Effector memory CD8-positive, alpha-beta T cell (primary cell): Measurements from ENCODE around the gene YY1.
A peak's percentile ranks its signal among the peaks of the same experiment; 100 is the strongest.

Experiments used
- ATAC-seq: fragments of 150-1000 bp; cut with Tn5 transposase; replicated peaks from 2 replicates; pipeline ENCODE4 v1.10.0; 2021; ENCODE audit warnings: mild to moderate bottlenecking, moderate library complexity
- DNase-seq, 3 experiments: peaks; one replicate each; pipeline ENCODE4 v3.0.0; 2021
- H3K27ac Mint-ChIP-seq, 2 donors: one replicate each; pipeline ENCODE4 v1.8.0; 2022; ENCODE audit warnings: mild to moderate bottlenecking in 2 of 2, mixed read lengths in 2 of 2, moderate library complexity in 2 of 2
- H3K27me3 Mint-ChIP-seq, 2 donors: one replicate each; pipeline ENCODE4 v1.8.0; 2022; ENCODE audit warnings: mixed read lengths in 2 of 2
- H3K36me3 Mint-ChIP-seq: one replicate; pipeline ENCODE4 v1.8.0; 2022; ENCODE audit warnings: mild to moderate bottlenecking, moderate library complexity, mixed read lengths; ENCODE audit not compliant: insufficient read depth
- H3K4me1 Mint-ChIP-seq, 2 donors: one replicate each; pipeline ENCODE4 v1.8.0; 2022; ENCODE audit warnings: low read depth in 2 of 2, mixed read lengths in 2 of 2
- H3K4me3 Mint-ChIP-seq, 2 donors: one replicate each; pipeline ENCODE4 v1.8.0; 2022; ENCODE audit warnings: mild to moderate bottlenecking in 2 of 2, mixed read lengths in 2 of 2, moderate library complexity in 2 of 2
- H3K9me3 Mint-ChIP-seq, 2 donors: one replicate each; pipeline ENCODE4 v1.8.0; 2022; ENCODE audit warnings: mixed read lengths in 2 of 2

Gene YY1

DNA sequence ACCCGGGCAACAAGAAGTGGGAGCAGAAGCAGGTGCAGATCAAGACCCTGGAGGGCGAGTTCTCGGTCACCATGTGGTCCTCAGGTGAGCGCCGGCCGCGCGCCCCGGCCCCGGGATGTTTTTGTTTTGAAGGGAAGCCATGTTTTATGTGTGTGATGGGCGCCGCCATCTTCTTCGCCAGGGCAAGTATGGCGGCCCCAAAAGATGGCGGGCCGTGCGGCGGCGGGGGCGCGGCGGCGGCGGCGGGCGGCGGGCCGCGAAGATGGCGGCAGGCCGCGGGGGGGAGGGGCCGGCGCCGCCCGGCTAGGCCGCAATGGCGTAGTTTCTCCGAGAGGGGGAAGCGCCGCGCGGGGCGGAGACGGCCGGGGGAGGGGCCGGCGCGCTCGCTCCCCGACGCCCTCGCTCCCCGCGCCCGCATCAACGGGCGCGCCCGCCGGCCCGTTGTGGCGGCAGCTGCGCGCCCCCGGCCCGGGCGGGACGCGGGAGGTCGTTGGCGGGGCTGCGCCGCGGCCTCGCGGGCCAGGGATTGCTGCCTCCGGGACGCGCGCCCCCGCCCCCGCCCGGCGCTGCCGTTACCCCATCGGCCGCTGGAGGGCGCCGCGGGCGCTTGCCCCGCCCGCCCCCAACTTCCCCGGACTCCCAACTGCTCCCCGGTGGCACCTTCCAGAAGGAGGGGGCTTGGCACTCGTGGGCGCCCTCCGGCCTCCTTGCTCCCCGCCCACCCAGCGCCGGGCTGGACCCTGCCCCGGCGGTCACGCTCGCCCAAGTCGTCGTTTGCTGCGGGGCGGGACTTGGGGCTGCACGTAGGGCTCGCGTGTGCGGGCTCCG lies 1.1 kb downstream of the YY1 start:
- H3K27me3 Mint-ChIP-seq: no peaks in the 10 kb centered on the region
- ATAC-seq (peak; percentile 45), DNase-seq (peak; percentile 78 to 84 (median 82))
- H3K4me3 Mint-ChIP-seq: peak overlapping the region; percentile 89 to 93
- H3K4me1 Mint-ChIP-seq: peaks cover 42 to 47% of the 10 kb centered on the region in 2 donors
- H3K36me3 Mint-ChIP-seq: peaks cover 40% of the 10 kb centered on the region
- no peaks in the 10 kb centered on the region for H3K9me3 Mint-ChIP-seq
- peak overlapping the region; percentile 90 to 96 for H3K27ac Mint-ChIP-seq

- Mint-ChIP-seq H3K4me3 (peak overlapping the region; percentile 89 to 93), H3K36me3 (peaks cover 36% of the 10 kb centered on the region), H3K9me3 (no peaks in the 10 kb centered on the region), H3K27ac (peak overlapping the region; percentile 90 to 96), H3K27me3 (no peaks in the 10 kb centered on the region), H3K4me1 (peaks cover 44 to 49% of the 10 kb centered on the region in 2 donors)
- ATAC-seq: no peak
- no peak for DNase-seq
Observed at GRCh38 chr14:100240668-100241032, 1.7 kb downstream of the YY1 start.

DNA sequence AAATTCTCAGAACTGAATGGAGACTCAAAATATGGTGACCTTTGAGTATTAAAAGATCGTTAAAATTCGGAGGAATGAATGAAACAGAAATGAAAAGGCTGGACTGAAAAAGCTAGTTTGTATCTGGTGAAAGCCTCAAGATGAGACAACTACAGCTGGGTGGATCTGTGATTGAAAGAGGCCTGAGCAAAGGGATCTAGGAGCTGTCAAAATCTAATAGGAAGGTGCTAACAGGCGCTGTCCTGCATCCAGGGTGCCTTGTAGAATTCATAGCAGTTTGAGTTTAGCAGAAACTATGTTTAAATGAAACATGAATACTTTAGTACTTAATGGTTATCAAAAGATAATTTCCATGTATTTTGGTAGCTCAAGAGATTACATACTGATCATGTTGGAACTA lies 2.3 kb downstream of the YY1 start:
- Mint-ChIP-seq H3K9me3 (no peaks in the 10 kb centered on the region), H3K4me1 (peaks cover 47 to 52% of the 10 kb centered on the region in 2 donors), H3K36me3 (peaks cover 36% of the 10 kb centered on the region), H3K4me3 (peak overlapping the region; percentile 89 to 93), H3K27ac (peak overlapping the region; percentile 90 to 96), H3K27me3 (no peaks in the 10 kb centered on the region)
- DNase-seq (no peak), ATAC-seq (no peak)

DNA sequence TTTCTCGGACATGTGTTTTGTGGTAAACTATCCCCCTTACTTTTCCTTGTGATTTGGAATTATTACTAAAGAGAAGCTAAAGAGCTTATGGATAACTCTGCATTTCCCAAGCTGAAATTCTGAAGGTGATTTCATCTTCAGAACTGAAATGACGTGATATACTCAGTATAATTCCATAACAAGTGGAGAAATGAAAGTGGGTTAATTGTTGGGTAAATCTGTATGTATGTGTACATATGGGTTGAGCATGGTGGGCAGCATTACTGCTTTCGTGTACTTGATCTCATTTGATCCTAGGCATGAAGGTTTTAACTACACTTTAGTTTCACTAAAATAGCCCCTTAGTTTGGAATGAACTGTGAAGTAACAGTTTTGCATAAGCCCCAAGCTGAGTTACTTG lies 4.1 kb downstream of the YY1 start:
- Mint-ChIP-seq H3K27ac (peak overlapping the region; percentile 87 to 90), H3K4me3 (peak overlapping the region; percentile 89 to 93), H3K27me3 (no peaks in the 10 kb centered on the region), H3K36me3 (peaks cover 28% of the 10 kb centered on the region), H3K4me1 (peaks cover 48 to 53% of the 10 kb centered on the region in 2 donors), H3K9me3 (no peaks in the 10 kb centered on the region)
- DNase-seq: no peak
- no peak for ATAC-seq

GRCh38 chr14:100246809-100247428 lies 8.0 kb downstream of the YY1 start:
- ATAC-seq: peak; percentile 60
- no peak for DNase-seq
- Mint-ChIP-seq H3K4me3 (peak overlapping the region; percentile 36 to 57), H3K9me3 (no peaks in the 10 kb centered on the region), H3K4me1 (peaks cover 61 to 66% of the 10 kb centered on the region in 2 donors), H3K36me3 (peaks cover 27% of the 10 kb centered on the region), H3K27me3 (no peaks in the 10 kb centered on the region), H3K27ac (peak overlapping the region; percentile 72 to 83)

DNA sequence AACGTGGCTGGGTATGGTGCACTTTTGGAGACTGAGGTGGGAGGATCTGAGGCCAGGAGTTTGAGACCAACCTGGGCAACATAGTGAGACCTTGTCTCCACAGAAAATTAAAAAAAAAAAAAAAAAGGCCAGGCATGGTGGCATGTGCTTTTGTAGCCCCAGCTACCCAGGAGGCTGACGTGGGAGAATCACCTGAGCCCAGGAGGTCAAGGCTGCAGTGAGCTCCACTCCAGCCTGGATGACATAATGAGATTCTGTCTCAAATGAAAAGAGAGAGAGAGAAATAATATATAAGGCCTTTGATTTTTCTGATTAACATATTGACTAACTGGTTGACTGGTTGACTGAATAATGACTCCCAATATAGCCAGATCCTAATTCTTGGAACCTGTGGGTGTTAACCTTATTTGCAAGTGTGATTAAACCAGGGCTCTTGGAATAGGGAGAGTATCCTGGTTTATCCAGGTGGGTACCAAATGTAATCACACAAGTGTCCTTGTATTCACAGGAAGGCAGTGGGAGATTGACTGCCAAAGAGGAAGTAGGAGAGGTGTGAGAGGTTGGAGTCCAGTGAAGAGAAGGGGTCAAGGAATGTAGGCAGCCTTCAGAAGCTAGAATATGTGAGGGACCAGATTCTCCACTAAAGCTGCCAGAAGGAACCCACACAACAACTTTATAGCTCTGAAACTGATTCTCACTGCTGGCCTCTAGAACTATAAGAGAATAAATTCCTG lies 12.0 kb downstream of the YY1 start:
- ATAC-seq (no peak), DNase-seq (no peak)
- Mint-ChIP-seq H3K9me3 (no peaks in the 10 kb centered on the region), H3K36me3 (peaks cover 30% of the 10 kb centered on the region), H3K4me3 (peak overlapping the region in 1 of 2 donors; percentile 25), H3K27me3 (no peaks in the 10 kb centered on the region), H3K4me1 (peaks cover 56 to 69% of the 10 kb centered on the region in 2 donors), H3K27ac (peak overlapping the region; percentile 49 to 63)

- Mint-ChIP-seq H3K27me3 (no peaks in the 10 kb centered on the region), H3K9me3 (no peaks in the 10 kb centered on the region), H3K36me3 (peaks cover 36% of the 10 kb centered on the region), H3K27ac (peak overlapping the region; percentile 4 to 9), H3K4me3 (peak overlapping the region in 1 of 2 donors; percentile 7), H3K4me1 (peaks cover 56 to 68% of the 10 kb centered on the region in 2 donors)
- ATAC-seq (no peak), DNase-seq (no peak)
Observed at GRCh38 chr14:100252684-100253083, 13.7 kb downstream of the YY1 start.

GRCh38 chr14:100256339-100256895 lies 17.5 kb downstream of the YY1 start:
- Mint-ChIP-seq H3K4me3 (peak overlapping the region in 1 of 2 donors; percentile 0), H3K27ac (peak overlapping the region; percentile 5 to 10), H3K36me3 (peaks cover 17% of the 10 kb centered on the region), H3K27me3 (no peaks in the 10 kb centered on the region), H3K9me3 (no peaks in the 10 kb centered on the region), H3K4me1 (peaks cover 56 to 76% of the 10 kb centered on the region in 2 donors)
- ATAC-seq (peak; percentile 24), DNase-seq (no peak)

DNA sequence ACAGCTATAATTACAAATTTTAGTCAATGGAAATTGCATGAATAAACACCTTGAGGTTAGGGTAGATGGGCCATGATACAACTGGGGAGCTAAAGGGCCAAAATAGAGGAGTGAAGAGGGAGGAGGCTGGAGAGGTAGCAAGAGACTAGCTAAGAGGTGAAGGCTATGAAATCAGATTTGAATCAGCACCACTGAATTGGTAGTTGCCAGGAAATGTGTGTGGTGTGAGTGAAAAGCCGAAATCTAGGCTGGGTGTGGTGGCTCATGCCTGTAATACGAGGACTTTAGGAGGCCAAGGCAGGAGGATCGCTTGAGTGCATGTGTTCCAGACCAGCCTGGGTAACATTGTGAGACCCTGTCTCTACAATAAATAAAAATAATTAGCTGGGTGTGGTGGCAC lies 22.7 kb downstream of the YY1 start:
- H3K4me1 Mint-ChIP-seq: peaks cover 61 to 82% of the 10 kb centered on the region in 2 donors
- no peak for DNase-seq
- H3K36me3 Mint-ChIP-seq: peaks cover 37% of the 10 kb centered on the region
- peak overlapping the region; percentile 17 to 30 for H3K4me3 Mint-ChIP-seq
- H3K27ac Mint-ChIP-seq: peak overlapping the region; percentile 42 to 81
- H3K9me3 Mint-ChIP-seq: no peaks in the 10 kb centered on the region
- ATAC-seq: peak; percentile 84
- no peaks in the 10 kb centered on the region for H3K27me3 Mint-ChIP-seq

- no peak for ATAC-seq
- no peaks in the 10 kb centered on the region for H3K9me3 Mint-ChIP-seq
- no peak for DNase-seq
- no peak overlapping the region for H3K4me3 Mint-ChIP-seq
- H3K36me3 Mint-ChIP-seq: peaks cover 39% of the 10 kb centered on the region
- H3K4me1 Mint-ChIP-seq: peaks cover 57 to 84% of the 10 kb centered on the region in 2 donors
- peak overlapping the region in 1 of 2 donors; percentile 42 for H3K27ac Mint-ChIP-seq
- H3K27me3 Mint-ChIP-seq: no peaks in the 10 kb centered on the region
Observed at GRCh38 chr14:100262545-100262944, 23.6 kb downstream of the YY1 start.

DNA sequence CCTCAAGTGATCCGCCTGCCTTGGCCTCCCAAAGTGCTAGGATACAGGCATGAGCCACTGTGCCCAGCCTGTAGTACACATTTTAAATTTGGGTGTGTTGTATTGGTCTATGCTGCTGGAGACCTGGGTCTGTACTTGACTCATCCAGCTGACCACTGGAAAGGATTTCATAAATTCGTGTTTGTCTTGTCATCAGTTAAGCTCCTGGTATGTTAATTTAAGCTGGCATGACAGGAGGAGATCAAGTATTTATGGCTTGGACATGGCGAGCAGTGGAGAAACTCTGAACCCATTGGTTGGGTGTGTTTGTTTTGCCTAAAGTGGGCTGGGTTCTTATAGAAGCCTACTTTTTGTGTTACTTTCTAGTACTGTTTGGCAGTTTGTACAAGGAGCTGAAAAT lies 24.2 kb downstream of the YY1 start:
- Mint-ChIP-seq H3K9me3 (no peaks in the 10 kb centered on the region), H3K4me1 (peaks cover 55 to 84% of the 10 kb centered on the region in 2 donors), H3K27me3 (no peaks in the 10 kb centered on the region), H3K27ac (peak overlapping the region in 1 of 2 donors; percentile 42), H3K36me3 (peaks cover 44% of the 10 kb centered on the region), H3K4me3 (no peak overlapping the region)
- DNase-seq (no peak), ATAC-seq (no peak)

DNA sequence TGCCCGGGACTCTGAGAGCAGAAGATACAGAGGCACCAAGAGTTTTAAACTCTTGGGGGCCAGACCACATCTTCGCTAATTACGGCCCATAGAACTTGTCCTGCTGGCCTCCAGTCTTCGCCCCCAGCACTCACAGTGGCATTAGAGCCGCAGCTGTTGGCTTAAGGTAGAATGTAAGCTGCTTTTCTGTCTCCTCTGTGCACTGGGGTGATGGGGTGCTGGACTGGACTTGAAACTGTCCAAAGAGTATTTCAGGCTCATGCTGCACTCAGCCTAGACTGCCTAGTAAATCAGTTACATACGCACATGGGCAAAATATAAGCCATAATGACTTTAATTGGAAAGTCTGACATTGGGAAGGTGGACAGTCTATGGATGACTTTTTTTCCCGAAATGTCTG lies 29.0 kb downstream of the YY1 start:
- Mint-ChIP-seq H3K36me3 (peaks cover 39% of the 10 kb centered on the region), H3K9me3 (no peaks in the 10 kb centered on the region), H3K4me3 (no peak overlapping the region), H3K4me1 (peaks cover 35 to 53% of the 10 kb centered on the region in 2 donors), H3K27ac (peak overlapping the region; percentile 12 to 53), H3K27me3 (no peaks in the 10 kb centered on the region)
- ATAC-seq (no peak), DNase-seq (no peak)

- Mint-ChIP-seq H3K9me3 (no peaks in the 10 kb centered on the region), H3K27me3 (no peaks in the 10 kb centered on the region), H3K4me3 (no peak overlapping the region), H3K36me3 (peaks cover 37% of the 10 kb centered on the region), H3K27ac (peak overlapping the region; percentile 32 to 68), H3K4me1 (peaks cover 33 to 50% of the 10 kb centered on the region in 2 donors)
- no peak for ATAC-seq
- no peak for DNase-seq
Observed at GRCh38 chr14:100268591-100269207, 29.8 kb downstream of the YY1 start.
